IPS DF 4.7 (cell line): Measurements from ENCODE around the gene TRPC1.
"Not testable (repeated sequence)": the region's sequence is repeated elsewhere in the genome, so short reads cannot be mapped to it uniquely, and the experiment has no call there.

Experiments used
- DNase-seq: peaks from one replicate; pipeline ENCODE4 v3.0.0-alpha.2; 2013; ENCODE audit warnings: low spot score; ENCODE audit errors: extremely low read depth

TRPC1 gene

DNA sequence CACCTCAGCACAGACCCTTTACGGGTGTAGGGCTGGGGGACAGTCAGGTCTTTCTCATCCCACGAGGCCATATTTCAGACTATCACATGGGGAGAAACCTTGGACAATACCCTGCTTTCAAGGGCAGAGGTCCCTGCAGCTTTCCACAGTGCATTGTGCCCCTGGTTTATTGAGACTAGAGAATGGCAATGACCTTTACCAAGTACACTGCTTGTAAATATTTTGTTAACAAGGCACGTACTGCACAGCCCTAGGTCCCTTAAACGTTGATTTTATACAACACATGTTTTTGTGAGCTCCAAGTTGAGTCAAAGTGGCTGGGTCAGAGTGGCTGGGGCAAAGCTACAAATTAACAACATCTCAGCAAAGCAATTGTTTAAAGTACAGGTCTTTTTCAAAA is 28.8 kb downstream of the TRPC1 start:
- DNase-seq: not testable (repeated sequence)

- DNase-seq: no peak
These were observed 30.7 kb downstream of the TRPC1 start for GRCh38 chr3:142754494-142754893.

DNA sequence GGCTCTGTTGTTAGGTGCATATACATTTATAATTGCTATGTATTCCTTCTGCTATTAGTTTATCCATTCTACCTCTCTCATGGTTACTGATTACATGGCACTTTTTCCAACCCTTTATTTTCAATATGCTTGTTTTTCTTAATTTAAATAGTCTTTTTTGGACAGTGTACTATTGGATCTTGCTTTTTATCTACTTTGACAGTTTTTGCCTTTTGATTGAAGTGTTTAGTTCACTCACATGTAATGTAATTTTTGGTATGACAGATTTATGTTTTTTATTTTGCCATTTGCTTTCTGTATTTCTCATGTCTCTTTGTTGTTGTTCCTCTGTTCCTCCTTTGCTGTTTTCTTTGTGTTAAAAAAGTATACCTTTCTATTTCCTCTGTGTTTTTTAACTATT is 44.5 kb downstream of the TRPC1 start:
- DNase-seq: no peak

DNA sequence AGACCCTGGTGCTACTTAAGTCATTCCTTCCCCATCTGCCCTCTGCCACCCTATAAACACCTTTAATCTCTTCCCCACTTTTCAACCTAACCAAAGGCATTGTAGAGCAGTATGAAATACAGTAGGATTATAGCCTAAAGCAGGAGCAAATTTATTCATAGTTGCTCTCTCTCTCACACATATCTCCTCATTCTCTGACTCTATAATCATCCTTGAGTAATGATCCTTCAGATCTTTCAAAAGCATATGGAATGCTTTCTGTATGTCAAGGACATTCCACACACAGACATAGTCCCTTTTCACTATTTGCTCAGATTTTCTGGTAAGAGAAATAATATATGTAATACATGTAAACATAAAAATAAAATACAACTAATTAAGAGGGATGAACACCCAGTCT is 54.1 kb downstream of the TRPC1 start:
- DNase-seq: no peak

GRCh38 chr3:142778541-142778940 is 54.7 kb downstream of the TRPC1 start:
- DNase-seq: no peak

GRCh38 chr3:142779591-142779990 is 55.8 kb downstream of the TRPC1 start:
- DNase-seq: no peak

DNA sequence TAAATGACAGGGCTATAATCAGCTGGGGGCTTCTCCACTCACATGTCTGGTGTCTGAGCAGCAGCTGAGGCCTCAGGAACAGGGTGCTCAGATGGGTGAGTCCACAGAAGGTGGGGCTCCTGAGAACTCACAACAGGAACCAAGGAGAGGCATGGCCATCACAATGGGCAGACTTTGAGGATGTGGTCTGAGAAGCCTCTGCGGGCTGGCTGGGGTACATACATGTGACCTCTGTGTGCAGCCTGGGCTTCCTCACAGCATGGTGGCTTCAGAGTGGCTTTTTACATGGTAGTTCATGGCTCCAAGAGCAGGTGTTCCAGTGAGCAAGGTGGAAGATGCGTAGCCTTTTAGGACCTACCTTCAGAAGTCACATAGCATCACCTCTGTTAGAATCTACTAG is 58.8 kb downstream of the TRPC1 start:
- no peak for DNase-seq

- no peak for DNase-seq
These were observed 60.4 kb downstream of the TRPC1 start for GRCh38 chr3:142784228-142784627.

DNA sequence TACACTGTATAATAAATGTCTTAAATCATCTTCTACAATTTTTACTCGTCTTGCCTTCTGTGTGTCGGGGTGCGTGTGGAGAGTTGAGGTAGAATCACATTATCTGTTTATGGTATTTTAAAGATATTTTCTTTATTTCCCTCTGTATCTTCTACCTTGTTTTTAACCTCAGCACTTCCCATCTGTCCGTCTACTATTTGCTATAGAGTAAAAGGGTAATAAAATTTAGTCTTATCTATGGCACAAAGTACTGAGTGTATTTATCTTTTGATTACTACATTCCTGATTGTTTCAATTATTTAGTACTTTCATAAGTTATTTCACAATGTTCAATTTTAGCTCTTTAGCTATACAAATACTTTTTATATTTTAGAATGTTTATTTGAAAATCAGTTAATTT is 62.2 kb downstream of the TRPC1 start:
- DNase-seq: no peak

GRCh38 chr3:142787719-142788118 is 63.9 kb downstream of the TRPC1 start:
- no peak for DNase-seq

GRCh38 chr3:142794508-142794907 is 70.7 kb downstream of the TRPC1 start:
- no peak for DNase-seq

- no peak for DNase-seq
These were observed 71.5 kb downstream of the TRPC1 start for GRCh38 chr3:142795332-142795731.

GRCh38 chr3:142796823-142797222 is 73.0 kb downstream of the TRPC1 start:
- no peak for DNase-seq

- no peak for DNase-seq
These were observed 77.9 kb downstream of the TRPC1 start for GRCh38 chr3:142801746-142802145.

DNA sequence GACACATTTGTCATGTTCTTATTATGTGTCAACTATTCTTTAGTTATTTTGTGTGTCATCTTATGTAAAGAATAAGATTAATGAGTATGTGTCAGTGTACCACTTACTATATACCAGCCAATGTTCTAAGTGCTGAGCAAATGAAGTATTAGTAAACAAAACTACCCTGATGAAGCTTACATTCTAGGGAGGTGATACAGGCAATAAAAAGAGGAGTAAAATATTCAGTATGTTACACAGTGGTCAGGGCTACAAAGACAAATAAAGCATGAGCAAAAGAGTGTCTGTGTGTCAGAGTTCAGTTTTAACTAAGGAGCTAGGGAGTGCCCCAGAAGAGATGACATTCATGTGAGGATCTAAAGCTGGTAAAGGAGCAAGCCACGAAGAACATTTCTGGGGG is 79.1 kb downstream of the TRPC1 start:
- no peak for DNase-seq

DNA sequence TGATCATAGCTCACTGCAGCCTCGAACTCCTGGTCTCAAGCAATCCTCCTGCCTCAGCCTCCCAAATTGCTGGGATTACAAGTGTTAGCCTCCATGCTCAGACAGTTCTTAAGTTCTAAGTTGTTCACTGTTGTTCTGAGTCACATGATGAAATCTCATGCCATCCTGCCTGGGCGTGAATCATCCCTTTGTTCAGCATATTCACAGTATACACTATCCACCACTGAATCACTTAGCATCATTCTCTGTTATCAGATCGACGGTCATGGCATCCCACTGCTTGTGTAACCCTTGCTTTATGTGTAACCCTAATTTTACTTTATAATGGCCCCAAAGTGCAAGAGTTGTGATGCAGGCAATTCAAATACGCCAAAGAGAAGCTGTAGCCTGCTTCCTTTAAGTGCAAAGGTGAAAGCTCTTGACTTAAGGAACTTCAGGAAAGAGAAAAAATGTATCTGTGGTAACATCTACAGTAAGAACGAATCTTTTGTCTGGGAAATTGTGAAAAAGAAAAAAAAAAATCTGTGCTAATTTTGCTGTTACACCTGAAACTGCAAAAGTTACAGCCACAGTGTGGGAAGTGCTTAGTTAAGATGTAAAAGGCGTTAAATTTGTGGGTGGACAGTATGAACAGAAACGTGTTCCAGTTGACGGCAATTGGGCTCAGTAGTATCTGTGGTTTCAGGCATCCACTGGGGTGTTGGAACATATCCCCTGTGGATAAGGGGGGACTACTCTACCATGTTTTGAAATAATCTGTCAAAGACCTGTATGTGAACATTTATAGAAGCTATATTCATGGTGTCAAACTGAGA is 84.5 kb downstream of the TRPC1 start:
- no peak for DNase-seq

DNA sequence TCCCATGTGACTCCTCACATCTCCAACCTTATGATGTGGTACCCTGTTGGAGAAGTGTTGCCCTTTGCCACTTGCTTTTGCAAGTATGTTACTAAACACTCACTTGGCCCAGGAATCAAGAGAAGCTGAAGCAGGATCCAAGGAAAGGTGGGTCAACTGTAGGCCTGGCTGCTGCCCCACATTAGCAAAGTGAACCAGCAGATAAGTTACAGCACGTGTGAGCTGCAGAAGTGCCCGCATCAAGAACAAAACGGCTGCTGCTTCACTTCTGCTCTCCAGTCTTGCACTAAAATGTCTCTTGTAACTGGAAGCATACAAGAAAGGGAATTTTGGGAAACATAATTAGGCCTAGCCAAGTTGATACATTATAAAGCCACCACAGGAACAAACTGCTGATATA is 85.4 kb downstream of the TRPC1 start:
- no peak for DNase-seq

- no peak for DNase-seq
These were observed 92.0 kb downstream of the TRPC1 start for GRCh38 chr3:142815803-142816202.

GRCh38 chr3:142817356-142817755 is 93.5 kb downstream of the TRPC1 start:
- DNase-seq: no peak

DNA sequence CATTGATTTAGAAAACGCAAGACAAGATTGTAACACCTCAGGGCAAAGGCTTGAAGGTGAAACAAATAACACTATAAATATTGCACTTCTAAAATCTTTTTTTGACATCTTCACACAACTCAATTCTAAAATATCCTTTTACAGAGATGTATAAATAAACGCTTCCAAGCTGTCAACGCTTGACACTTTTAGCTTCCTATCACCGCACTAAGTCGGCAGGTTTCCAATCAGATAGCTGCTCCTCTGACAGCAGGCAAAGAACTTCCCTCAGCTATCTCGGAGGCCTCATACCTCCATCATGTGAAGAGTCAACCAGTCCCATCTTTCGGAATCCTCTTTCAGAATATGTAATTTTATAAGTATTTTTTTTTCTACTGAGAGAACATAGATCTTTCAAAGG is 94.1 kb downstream of the TRPC1 start:
- no peak for DNase-seq

DNA sequence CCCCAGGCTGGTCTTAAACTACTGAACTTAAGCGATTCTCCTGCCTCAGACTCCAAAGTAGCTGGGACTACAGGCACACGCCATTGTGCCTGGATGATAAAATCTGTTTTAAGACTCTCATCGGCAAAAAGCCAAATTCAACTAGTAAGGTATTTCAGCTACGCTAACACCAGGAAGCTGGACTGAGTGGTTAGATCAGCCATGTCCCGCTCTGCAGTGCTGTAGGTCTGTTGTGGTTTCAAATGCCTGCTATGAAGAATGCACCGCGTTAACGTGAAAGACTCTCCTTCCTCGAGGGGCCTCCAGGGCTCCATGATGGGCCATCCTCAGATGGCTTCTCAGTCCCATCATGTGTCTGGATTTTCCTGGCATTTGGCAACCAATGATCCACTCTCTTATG is 94.8 kb downstream of the TRPC1 start:
- no peak for DNase-seq

- DNase-seq: no peak
These were observed 95.3 kb downstream of the TRPC1 start for GRCh38 chr3:142819179-142819578.

- DNase-seq: peak; percentile 25
These were observed 105.0 kb downstream of the TRPC1 start for GRCh38 chr3:142828703-142829305.
